ENCODE results near the gene LZTFL1. TPM values are rescaled to one million over a fixed set of nuclear protein-coding genes. Genes with fewer than 3 reads are reported as not detected.

Gene LZTFL1
- total RNA-seq, 1 donor from 2014 or later, result 24.5 TPM

- no peak for FAIRE-seq
- no peak for DNase-seq (ENCODE audit: low spot score in 2 of 2)
These were observed 23.9 kb downstream of the LZTFL1 start for GRCh38 chr3:45817831-45818522.

- FAIRE-seq (no peak), DNase-seq (ENCODE audit: low spot score in 2 of 2) (no peak)
These were observed 25.4 kb downstream of the LZTFL1 start for GRCh38 chr3:45816544-45816943.

- no peak for DNase-seq (ENCODE audit: low spot score in 2 of 2)
- FAIRE-seq, result no peak
These were observed 27.6 kb downstream of the LZTFL1 start for GRCh38 chr3:45814322-45814721.

DNA sequence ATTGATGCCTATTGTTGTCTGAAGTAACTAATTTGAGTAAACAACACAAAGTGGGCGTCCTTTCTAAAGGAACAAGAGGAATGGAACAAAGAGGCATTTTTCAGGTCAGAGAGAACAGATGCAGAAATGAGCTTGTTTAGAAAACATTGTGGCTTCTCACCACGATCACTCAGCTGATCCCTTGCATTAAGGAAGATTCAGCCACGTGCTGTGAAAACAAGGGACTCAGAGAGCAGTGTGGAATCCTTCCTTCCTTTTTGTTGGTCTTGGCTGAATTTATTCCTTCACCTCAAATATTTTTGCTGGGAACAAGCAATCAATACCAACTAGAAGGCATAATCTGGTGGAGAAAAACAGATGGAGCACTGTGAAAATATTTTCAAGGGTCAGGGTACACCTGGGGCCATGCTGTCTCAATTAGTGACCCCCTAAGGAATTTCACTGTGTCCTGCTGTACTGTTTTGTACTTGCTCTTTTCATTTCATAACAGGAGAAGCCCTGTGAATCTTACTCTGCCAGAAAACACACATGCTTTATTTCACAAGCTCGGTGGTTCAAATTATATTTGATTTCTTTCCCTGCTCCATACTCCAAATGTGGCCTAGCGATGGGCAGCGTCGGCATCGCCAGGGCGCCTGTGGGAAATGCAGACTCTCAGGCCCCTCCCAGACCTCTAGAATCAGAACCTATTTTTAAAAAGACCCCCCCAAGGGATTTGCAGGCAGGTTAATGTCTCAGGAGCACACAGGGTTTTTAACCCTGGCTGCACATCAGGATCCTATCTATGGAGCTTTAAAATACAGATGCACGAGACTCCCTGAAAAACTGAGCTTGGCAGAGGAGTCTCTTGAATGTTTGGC lies 34.0 kb downstream of the LZTFL1 start:
- DNase-seq (ENCODE audit: low spot score in 2 of 2), result no peak
- no peak for FAIRE-seq

DNA sequence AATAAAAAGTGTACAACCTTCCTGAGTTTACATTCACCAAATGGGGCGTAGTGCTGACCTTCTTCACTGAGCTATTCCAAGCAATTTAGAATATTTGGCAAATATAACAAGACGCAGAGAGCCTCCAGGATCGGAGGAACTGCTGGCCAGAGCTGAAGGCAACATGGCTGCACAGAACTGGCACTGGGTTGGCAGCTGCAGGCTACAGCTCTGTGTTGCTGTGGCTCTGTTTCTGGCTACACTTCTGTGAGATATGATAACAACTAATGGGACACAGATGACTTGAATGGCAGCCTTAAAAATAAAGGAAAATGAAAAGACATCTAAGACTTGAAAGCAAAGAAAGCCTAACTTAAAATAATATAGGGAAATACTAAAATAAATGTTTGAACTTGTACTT lies 34.8 kb downstream of the LZTFL1 start:
- no peak for FAIRE-seq
- DNase-seq (ENCODE audit: low spot score in 2 of 2), result no peak

DNA sequence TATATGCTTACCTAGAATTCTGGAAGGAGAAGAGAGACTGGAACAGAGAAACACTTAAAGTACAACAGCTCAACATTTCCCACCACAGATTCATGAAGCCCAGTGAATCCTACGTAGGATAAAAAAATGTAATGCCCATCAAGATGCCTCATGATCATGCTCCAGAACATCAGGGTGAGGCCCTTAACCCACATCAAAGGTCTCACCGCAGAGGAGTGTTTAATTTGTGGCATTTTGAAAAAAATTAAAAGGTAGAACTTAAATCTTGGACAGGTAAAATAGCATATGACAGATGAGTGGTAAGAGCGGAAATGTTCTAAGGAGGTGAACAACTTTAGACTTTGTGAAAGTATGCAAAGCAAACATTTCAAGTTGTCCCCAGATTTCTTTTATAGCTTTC lies 35.8 kb downstream of the LZTFL1 start:
- no peak for DNase-seq (ENCODE audit: low spot score in 2 of 2)
- FAIRE-seq, result no peak

DNA sequence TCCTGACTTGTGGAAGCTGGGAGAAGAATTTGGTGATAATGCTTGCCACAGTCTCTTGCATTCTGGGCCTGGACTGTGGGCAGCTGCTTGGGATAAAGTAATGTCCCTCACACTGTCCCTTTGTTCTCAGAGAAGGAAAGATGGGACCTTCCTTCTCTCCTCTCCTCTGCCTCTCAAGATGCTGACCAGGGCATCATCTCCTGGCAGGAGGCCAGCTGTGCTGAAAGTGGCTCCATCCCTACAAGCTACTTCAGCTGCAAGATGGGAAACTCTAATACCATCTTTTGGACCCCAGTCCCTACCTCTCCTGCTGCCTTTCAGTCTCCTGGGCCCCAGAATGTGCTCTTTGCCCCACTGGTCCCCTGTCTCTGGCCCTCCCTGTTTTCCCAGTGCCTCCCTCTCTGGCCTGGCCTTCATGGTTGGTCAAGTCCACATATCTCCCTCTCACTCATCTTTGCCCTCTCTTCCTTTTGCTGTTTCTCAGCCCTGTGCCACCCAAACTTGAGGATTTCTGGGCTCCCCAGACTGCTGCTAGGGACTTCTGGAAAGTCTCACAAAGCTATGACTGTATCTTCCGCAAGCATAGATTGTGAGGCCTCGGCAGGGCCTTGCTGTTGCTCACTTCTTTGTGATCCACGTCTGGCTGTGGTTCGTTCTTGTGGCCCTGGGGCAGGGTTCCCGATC lies 38.5 kb downstream of the LZTFL1 start:
- FAIRE-seq, result no peak
- no peak for DNase-seq (ENCODE audit: low spot score in 2 of 2)

DNA sequence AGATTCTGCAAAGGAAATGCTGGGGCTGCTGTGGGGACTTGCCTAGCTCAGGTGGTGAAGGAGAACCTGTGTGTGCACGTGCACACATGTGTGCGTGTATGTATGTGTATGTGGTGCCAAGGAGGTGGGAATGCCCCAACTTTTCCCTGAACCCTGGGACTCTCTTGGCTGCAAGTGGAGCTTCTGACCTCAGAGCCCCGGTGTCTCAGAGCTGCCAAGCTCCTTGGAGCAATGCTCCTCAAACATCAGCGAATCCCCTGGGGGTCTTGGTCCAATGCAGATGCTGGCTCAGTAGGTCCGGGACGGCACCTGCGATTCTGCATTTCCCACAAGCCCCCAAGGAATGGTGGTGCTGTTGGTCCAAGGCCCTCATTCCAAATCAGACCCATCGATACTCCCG lies 39.8 kb downstream of the LZTFL1 start:
- no peak for FAIRE-seq
- DNase-seq (ENCODE audit: low spot score in 2 of 2), result no peak

DNA sequence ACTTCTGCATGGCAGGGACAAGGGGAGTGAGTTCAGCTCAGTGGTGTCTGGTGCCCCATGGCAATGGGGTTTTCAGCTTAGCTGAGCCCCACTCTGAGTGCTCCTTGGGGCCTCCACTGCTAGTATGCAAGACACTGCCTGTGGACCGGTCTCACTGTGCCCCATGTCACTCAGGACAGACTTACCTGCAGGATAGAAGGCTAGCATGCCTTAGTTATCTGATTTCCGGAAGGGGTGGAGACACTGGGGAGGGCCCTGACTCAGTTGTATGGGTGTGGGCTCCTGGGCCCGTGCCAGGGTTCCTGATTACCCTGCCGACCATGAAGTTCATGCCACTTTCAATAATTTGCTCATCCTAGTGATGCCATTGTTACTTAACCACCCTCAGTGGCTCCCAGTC lies 41.3 kb downstream of the LZTFL1 start:
- FAIRE-seq (no peak), DNase-seq (ENCODE audit: low spot score in 2 of 2) (no peak)

GRCh38 chr3:45799586-45799985 lies 42.3 kb downstream of the LZTFL1 start:
- DNase-seq (ENCODE audit: low spot score in 2 of 2) (no peak), FAIRE-seq (no peak)

DNA sequence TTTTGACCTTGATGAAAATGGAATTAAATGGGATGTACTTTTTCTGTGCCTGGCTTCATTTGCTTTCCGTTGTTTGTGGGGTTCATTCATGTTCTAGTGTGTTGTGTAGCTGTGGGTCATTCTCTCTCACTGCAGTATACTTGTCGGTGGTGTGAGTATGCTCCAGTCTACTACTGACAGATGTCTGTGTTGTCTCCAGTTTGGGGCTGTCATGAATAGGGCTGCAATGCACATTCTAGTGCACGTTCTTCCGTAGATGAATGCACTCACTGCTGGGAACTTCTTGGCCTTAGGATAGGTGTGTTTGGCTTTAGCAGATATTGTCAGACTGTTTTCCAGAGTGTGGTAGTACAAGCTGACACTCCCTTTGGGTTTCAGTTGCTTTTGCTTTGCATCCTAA lies 43.9 kb downstream of the LZTFL1 start:
- DNase-seq (ENCODE audit: low spot score in 2 of 2) (no peak), FAIRE-seq (no peak)

DNA sequence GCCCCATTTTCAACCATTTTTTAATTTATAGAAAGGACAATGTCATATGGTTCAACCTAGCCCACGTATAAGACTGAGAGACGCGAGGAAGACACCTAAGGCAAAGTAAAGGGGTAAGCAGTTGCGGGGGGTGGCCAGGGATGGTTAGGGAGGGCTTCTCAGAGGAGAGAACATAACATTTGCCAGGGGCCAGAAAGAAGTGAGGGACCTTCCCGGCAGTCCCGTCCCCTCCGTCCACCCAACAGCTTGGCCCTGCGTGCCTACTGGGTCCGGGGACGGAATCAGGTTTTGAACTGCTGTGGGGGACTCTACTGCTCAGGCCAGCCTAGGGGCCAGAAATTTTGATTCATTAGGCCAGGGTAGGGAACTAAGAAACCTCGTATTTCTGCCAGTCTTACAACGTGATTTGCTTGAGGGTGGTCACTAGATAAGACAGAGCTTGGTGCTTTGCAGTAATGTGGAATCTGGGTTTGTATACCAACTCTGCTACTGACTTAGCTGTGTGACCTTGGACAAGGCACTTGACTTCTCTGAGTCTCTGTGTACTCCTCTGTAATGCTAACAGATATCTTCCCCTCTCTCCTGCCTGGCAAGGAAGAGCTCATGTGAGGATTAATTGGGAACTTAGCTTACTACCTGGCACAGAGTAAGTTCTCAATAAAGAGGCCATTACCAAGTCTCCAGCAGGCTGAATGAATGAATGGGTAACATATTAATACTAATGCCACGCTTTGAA lies 44.8 kb downstream of the LZTFL1 start:
- no peak for FAIRE-seq
- no peak for DNase-seq (ENCODE audit: low spot score in 2 of 2)

DNA sequence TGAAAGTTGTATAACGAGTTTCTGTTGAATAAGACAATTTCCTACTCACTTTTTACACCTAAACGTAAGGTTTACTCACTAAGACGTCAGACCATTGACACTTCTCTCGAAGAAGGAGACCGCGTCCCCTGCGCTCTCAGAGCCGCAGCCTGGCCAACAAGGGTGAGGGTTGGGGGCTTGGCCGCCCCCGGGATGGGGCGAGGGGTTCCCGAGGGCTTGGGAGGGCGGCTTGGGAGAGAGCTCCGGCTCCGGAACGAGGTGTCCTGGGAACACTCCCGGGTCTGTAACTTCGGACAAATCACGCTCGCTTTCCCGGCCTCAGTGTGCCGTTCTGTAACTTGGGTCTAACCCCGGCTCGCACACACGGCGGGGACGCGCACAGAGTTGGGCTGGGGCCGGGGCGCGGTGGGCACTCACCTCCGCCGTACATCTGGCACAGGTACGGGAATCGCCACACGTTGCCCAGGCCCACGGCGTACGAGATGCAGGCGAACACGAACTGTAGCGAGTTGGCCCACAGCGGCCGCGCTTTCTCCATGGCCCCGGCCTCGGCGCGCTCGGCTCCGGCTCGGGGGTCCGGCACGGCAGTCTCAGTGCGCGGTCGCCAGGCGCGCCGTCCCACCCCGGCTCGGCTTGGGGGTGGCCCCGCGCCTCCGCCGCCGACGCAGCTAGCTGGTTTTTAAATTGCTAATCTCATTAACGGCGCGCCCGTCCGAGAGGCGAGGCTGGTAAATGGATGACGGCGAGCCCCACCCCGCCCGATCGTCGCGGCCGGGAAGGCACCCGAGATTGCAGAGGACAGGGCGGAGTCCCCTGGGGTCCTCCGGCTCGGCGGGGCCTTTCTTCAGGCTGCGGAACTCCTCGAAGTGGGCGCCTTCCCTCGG lies 45.8 kb downstream of the LZTFL1 start, which contains the start of gene SLC6A20:
Gene SLC6A20, minus strand, starts transcription at position 655 of the 884 bp plus-strand sequence. Its CDS starts 117 bp downstream, at position 538.
- FAIRE-seq (no peak), DNase-seq (ENCODE audit: low spot score in 2 of 2) (no peak)

DNA sequence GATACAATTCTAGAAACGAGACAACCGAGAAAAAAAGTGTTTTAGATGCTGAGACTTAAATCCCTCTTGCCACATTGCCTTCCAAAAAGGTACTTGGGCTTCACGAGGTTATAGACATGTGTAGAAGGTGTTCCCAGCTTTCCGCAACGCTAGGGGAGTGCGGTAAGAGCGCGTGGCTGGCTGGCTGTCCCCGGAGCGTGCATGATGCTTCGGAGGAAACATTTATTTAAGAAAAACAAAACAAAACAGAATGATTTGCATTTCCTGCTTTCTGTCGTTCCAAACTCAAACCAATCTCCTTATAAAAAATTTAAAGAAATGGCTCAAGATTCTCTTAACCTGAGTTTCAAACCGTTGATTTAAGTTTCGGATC lies 46.4 kb downstream of the LZTFL1 start:
- DNase-seq (ENCODE audit: low spot score in 2 of 2), result no peak
- no peak for FAIRE-seq

- FAIRE-seq (no peak), DNase-seq (ENCODE audit: low spot score in 2 of 2) (no peak)
These were observed 47.3 kb downstream of the LZTFL1 start for GRCh38 chr3:45794660-45795059.

DNA sequence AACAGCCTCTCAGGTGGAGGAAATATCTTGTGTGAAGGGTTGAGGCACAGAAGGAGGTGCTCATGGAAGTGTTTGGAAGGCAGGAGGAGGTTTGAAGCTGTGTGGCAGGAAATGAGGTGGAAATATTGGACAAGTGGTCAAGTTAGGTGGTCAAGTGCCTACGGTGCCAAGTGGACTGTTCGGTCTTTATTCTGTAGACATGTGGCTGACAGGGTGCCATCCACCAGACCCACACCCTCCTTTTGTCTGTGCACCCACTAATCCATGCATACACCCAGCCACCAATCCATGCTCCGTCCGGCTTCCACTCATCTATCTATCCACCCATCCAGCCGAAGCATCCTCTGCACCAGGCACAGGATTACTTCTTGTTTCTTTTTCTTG lies 47.8 kb downstream of the LZTFL1 start:
- DNase-seq (ENCODE audit: low spot score in 2 of 2) (no peak), FAIRE-seq (no peak)

DNA sequence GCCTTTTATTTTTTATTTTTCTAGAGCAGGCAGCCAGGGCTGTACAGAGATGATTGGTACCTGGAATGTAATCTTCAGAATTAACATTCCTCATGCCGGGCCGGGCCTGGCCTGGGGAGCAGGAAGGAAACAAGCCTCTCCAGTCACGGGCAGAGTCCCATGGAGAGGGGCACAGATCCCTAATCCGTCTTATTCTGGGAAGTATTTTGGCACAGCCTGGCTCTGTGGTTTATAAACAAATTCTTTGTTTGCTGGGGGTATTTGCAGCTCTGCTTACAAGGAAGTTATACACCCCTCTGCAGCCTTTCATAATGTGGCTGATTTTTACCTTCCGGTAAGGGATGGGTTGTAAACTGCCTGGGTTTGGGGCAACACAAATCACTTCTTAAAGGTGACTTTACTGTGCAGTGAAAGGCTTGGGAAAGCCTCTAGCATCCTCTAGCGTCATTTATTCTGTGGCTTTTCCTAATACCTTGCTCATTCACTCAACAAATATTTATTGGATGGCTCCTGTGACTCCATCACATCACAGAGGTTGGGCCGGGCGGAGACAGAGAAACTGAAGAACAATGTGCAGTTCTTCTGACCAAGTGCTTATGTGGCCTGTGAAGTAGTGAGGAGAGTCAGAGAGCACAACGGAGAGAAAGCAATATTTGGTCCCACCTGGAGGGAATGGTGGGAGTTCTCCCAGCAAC lies 48.3 kb downstream of the LZTFL1 start:
- FAIRE-seq, result no peak
- DNase-seq (ENCODE audit: low spot score in 2 of 2), result no peak

- DNase-seq (ENCODE audit: low spot score in 2 of 2) (no peak), FAIRE-seq (no peak)
These were observed 49.3 kb downstream of the LZTFL1 start for GRCh38 chr3:45792516-45793172.

DNA sequence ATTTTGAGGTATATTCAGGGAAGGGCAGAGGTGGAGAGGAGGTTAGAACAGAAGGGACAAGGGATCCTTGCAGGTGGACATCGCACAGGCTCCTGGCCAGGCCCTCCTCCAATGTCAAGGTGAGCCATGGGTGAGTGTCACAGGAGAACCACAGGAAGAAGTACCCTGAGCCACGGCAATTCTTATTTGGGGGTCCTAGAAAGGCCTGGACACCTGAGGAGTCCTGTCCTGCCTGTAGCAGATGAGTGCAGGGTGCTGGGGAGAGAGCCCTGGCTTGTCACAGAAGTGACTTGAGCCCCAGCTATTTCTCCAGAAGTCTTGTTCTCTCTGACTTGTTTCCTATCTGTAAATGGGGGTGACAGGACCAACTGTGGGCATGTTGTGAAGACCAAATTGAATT lies 49.9 kb downstream of the LZTFL1 start:
- FAIRE-seq (no peak), DNase-seq (ENCODE audit: low spot score in 2 of 2) (no peak)

All from frontal cortex (tissue), 4 donors.